HG03103 (cell line): ENCODE data around the gene LRRC8C.
"Not testable (repeated sequence)": the region's sequence is repeated elsewhere in the genome, so short reads cannot be mapped to it uniquely, and the experiment has no call there.

Experiments
- ATAC-seq: cut with Tn5 transposase; IDR thresholded peaks from one replicate; pipeline ENCODE4 v1.9.1; 2021; ENCODE audit warnings: low read depth; ENCODE audit not compliant: unreplicated experiment

Gene LRRC8C

GRCh38 chr1:89607586-89608318, 25.2 kb upstream of the LRRC8C start:
- ATAC-seq, result no peak

GRCh38 chr1:89608319-89608983, 24.5 kb upstream of the LRRC8C start:
- no peak for ATAC-seq

GRCh38 chr1:89608984-89609725, 23.8 kb upstream of the LRRC8C start:
- no peak for ATAC-seq

GRCh38 chr1:89609781-89610456, 23.0 kb upstream of the LRRC8C start:
- ATAC-seq, result no peak

- ATAC-seq, result no peak
Observed at GRCh38 chr1:89610457-89611011, 22.4 kb upstream of the LRRC8C start.

GRCh38 chr1:89611721-89612120, 21.2 kb upstream of the LRRC8C start:
- peak; percentile 93 for ATAC-seq

GRCh38 chr1:89613928-89614327, 19.0 kb upstream of the LRRC8C start:
- ATAC-seq, result no peak

GRCh38 chr1:89615676-89616598, 17.0 kb upstream of the LRRC8C start:
- ATAC-seq, result no peak

- no peak for ATAC-seq
Observed at GRCh38 chr1:89616844-89617627, 15.9 kb upstream of the LRRC8C start.

- no peak for ATAC-seq
Observed at GRCh38 chr1:89620664-89621063, 12.3 kb upstream of the LRRC8C start.

GRCh38 chr1:89622895-89623294, 10.0 kb upstream of the LRRC8C start:
- no peak for ATAC-seq

GRCh38 chr1:89624314-89624713, 8.6 kb upstream of the LRRC8C start:
- ATAC-seq, result no peak

GRCh38 chr1:89624715-89625323, 8.1 kb upstream of the LRRC8C start:
- ATAC-seq, result no peak

GRCh38 chr1:89627596-89627962, 5.3 kb upstream of the LRRC8C start:
- ATAC-seq, result no peak

GRCh38 chr1:89629146-89629545, 3.8 kb upstream of the LRRC8C start:
- ATAC-seq, result no peak

GRCh38 chr1:89629600-89629999, 3.3 kb upstream of the LRRC8C start:
- ATAC-seq, result not testable (repeated sequence)

- no peak for ATAC-seq
Observed at GRCh38 chr1:89630048-89630447, 2.9 kb upstream of the LRRC8C start.

GRCh38 chr1:89631816-89632656, 884 bp upstream of the LRRC8C start:
- ATAC-seq, result no peak
